SHP77 treated with DMSO at 0.1 percent for 48 hours (cell line): ENCODE results near the gene CDK1.
"Not testable (repeated sequence)": the region's sequence is repeated elsewhere in the genome, so short reads cannot be mapped to it uniquely, and the experiment has no call there.

Experiments
- DNase-seq: peaks from one replicate; lab custom pipeline; 2025; lab: John Stamatoyannopoulos, UW

The CDK1 gene

DNA sequence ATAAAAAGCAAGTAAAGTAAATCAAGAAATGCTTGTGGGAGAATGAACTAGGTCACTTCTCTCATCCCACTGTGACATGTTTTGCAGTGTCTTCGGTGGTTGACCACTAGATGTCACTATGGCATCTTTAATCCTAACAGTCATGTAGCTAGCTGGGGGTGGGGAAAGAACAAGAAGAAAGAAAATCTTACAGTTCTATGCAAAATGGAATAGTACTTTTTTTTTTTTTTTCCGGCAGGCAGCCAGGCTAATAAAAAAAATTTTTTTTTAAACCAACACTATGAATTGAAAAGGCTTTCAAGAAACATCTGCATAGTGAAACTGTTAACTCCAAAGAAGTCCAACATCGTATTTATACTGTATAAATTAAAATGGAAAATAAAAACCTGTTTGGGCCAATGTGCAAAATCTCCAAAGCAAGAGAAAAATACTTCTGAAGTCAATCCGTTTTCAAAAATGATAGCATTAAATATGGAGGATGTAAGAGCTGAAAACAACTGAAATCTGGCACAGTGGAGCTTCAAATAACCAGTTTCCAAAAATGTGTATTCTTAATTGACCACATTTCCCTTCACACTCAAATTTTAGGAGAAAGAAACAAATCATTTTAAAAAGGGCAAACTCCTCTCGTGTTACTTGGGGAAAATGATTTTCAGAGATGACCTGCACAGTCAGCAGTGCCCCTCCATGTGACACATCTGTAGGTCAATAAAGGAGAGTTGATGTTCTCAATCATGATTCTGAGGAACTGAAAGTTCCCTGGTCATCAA, 38.5 kb downstream of the CDK1 start:
- DNase-seq, result no peak

DNA sequence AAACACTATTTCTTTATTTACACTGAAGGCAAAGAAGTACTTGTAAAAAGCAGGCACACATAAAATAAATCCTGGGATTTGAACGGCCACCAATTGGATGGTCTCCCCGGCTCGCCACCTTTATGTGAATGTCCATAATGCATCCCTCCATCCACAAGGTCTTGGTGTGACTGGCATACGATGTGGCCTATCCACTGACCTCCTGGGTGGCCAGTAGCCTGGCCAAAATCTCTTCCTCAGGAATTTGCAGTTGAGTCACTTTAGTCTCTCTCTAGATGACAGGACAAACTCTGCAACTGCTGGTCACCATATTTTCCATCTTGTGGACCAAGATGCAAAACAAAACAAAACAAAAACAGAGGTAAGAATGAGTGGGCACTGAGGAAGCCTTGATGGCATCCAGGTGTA, 39.1 kb downstream of the CDK1 start:
- DNase-seq, result no peak

DNA sequence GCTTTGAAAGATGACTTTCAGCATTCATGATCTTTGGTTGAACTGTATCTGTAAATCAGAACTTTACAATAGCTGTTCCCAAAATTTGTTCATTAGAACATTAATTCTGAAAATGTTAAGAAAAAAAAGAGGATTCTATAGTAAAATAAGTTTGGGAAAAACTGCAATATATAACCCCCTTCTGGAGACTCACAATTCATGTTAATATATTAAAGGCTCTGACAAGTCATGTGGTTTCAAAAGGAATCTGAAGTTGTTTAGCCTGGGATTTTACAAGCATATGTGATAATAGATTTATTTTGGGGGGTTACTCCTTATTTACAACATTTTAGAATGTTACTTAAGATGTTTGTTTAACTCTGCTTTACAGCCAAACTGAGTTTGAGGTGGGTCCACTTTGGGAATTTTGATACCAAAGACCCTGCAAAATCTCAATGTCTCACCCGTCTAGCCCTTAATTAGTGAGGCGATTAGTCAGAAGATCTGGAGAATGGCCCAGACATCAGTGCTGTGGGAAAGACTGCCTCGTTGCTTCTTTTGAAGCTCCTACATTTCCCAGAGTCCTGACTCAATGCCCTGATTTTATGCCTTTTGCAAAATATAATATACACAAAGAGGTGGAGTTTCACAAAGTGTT, 40.0 kb downstream of the CDK1 start:
- DNase-seq, result no peak

DNA sequence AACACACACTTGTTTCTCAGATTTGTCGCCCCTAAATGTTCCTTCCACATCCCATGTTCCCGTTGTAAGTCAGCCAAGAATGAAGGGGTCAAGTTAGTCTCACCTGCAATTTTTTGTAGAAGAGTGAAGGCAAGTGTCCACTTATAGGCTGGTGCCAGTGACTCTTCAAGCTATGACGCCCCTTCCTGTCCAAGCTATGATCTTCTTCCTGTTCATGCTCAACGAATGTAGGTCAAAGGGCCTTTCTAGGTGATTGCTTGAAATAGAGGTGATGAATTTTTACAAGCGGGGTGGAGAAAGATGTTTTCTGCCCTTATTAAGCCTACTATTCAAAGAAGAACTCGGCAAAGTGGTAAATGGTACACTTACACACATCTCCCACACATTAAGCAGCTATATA, 41.0 kb downstream of the CDK1 start:
- no peak for DNase-seq

DNA sequence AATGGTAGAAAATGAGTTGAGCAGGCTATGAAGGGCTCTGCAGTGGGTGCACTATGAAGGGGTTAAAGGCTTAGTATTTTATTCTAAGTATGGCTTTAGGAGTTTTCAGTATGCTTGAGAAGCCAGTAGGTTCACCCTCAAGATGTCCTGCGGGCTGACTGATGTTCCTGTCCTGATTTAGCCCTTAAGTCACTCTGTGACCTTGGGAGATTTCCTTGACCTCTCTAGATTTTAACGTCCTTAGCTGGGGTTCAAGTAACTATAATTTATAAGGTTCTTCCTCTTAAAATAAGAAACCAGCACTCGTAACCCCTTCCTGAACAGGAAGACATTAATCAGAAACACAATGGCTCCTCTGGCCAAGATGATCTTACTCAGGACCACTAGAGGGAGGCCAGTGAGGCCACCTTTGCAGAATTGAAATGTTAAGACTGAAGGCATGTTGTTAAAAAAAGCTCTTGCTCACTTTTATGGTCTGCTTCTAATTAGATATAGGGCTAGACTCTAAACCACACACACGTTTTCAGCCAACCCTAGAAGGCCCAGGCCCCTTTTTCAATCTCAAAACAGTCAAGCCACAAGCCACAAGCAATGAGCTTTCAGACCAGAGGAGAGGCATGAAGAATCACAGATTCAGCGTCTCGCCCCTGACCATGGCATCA, 41.9 kb downstream of the CDK1 start:
- DNase-seq, result no peak

DNA sequence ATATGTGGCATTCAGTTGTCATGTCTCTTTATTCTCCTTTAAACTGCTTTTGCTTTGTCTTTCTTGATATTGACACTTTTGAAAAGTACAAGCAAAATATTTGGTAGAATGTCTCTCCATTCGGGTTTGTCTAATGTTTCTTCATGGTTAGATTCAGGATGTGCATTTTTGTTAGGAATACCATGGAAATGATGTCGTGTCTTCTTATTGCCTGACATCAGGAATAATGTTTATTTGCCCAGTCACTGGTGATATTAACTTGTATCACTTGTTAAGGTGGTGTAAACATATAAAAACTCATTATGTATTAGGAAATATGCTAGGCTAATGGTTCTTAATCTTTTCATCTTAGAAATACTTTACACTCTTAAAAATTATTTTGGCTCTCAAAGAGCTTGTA, 43.4 kb downstream of the CDK1 start:
- no peak for DNase-seq

DNA sequence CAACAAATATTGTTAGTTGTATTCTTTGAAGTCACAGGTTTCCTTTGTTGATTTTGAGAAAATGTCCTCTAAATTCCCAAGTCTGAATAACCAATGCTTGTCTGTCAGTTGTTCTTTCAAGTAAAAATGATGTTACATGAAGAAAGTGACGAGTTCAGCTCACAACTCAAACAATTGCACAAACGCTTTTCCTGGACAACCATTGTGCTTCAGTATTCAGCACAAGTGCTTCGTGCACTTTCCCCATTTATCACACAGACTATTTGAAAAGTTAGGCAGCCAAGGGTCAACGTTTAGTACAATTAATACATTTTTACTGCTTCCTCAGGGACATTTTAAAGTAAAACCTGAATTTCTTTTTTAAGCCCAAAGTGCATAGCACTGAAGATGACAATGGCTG, 44.5 kb downstream of the CDK1 start:
- no peak for DNase-seq

DNA sequence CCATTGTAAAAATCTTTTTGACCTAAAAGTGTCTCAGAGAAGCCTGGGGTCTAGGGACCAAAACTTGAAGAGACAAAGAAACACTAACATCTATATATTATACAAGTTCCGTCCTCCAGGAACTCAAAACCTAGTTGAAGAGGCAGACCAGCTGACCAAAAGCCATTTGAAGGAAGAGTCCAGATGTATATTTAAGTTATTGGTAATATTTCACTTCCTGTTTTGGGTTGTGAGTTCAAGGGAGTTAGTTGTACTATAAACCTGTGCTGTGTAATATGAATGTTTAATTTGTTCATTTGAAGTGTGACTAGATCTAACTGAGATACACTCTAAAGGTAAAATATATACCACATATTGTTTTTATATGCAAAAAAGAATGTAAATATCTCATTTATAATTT, 45.0 kb downstream of the CDK1 start:
- no peak for DNase-seq

DNA sequence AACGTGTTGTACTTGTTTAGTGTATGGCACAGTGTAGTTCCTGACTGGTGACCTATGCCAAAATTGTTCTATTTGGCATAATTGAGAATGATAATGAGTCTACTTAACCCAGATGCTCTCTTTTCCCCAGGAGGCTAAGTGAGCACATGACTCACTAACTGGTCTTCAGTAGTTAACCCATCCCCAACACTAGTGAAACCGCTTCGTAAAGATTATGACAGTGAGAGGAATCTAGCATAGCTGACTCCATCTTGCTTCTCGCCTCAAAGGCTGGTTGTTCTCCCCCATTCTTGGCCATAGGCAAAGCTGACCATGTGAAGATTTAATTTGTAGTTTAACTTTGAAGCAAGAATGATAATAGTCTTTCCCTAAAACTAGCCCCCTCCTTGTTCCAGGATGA, 47.2 kb downstream of the CDK1 start:
- no peak for DNase-seq

DNA sequence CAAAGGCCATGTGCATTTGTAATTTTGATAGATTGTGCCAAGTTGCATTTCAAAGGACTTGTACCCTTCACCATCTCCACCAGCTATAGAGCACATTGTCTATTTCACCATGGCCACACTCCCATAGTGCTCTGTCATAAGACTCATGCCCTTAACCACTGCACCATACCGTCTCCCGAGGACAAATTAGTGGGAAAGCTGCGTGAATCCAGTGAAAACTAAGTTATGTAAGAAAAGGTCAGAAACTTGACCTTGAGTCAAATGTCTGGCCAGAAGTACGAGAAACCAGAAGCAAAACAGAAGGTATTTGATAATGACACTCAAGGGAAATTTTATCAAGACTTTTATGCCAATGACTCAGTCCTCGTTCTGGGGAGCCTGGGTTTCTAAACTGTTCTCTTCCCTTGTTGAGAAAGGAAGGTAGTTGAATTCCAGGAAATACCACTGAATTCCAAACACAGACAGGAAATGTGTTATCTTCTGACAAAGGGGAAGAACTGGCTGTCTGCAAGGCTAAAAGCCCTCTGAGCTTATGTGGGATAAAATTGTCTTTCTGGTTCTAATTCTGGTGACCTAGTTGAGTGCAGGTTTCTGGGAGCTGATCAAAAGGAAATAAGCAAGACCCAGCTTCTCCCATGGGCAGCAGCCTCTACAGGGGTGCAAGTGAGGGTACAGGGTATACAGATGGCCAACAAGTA, 49.7 kb downstream of the CDK1 start:
- no peak for DNase-seq

DNA sequence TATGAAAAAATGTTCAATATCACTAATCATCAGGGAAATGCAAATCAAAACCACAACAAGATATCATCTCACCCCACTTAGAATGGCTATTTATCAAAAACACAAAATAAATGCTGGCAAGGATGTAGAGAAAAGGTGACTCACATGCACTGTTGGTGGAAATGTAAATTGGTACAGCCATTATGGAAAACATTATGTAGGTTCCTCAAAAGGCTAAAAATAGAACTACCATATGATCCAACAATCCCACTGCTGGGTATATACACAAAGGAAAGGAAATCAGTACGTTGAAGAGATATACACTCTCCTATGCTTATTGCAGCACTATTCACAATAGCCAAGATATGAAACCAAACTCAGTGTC, 50.2 kb downstream of the CDK1 start:
- DNase-seq, result no peak

DNA sequence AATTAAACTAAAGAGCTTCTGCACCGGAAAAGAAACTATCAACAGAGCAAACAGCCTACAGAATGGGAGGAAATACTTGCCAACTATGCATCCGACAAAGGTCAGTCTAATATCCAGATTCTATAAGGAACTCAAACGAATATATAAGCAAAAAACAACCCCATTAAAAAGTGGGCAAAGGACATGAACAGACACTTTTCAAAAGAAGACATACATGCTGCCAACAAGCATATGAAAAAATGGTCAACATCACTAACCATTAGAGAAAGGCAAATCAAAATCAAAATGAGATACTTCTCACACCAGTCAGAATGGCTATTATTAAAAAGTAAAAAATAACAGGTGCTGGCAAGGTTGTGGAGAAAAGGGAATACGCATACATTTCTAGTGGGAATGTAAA, 53.9 kb downstream of the CDK1 start:
- not testable (repeated sequence) for DNase-seq

DNA sequence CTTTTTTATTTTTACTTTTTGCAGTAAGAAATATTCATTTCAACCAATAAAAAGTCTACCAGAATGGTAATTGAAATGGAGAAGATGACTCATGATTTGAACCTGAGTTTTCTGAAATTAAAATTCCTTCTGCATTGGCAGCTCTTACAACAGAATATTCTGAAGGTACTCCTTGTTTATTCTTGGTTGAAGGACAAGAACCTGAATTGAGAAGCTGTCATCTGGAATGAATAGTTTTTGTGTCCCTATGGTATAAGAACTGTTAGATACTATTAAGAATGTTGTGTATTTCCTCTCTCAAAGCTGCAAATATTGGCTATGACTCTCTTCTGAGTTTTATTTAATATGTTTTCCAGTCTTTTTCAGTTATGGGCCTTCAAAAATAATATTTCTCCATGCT, 56.1 kb downstream of the CDK1 start:
- no peak for DNase-seq

DNA sequence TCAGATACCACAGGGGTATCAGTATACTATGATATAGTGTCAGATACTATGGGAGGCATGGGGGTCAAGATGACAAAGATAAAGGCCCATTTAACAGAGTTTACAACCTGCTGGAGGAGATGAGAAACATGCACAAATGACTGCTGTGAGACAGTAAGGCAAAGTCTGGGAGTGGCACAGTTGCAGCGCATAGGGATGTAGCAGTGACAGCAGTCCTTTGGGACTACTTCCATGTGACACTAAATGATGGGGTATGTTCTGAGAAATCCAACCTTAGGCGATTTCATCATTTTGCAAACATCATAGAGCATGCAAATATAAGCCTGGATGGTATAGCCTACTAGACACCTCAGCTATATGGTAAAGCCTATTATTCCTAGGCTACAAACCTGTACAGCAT, 56.8 kb downstream of the CDK1 start:
- DNase-seq, result no peak

DNA sequence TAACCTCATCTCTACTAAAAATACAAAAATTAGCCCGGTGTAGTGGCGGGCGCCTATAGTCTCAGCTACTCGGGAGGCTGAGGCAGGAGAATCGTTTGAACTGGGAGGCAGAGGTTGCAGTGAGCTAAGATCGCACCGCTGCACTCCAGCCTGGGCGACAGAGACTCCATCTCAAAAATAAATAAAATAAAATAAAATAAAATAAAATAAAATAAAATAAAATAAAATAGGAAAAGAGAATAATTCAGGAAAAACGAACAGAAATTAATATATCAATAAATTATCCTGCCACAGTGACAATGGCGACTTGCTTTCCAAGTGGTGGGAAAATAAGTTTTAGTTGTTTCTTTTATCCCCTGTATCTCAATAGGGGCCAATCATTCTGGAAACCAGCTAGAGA, 62.9 kb downstream of the CDK1 start:
- DNase-seq, result not testable (repeated sequence)

DNA sequence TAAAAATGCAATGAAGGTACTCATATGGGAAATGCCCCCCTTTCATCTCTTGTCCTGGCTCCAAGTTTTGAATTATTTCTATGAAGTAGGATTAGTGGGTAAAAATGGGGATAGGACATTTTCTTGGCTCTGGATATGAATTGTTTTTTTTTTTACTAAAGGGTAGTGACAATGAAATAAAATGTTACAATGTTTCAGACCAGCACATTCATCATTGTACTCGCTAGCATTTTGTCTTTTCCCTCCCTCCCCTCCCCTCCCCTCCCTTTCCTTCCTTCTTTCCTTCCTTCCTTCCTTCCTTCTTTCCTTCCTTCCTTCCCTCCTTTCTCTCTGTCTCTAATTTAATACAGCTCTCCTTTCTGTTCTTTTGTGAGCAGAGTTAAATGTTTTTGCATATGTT, 64.4 kb downstream of the CDK1 start:
- no peak for DNase-seq
